Measurements from ENCODE around the gene GAN. TPM values are rescaled to one million over a fixed set of nuclear protein-coding genes. Genes with fewer than 3 reads are reported as not detected.
"Not testable (repeated sequence)": the region's sequence is repeated elsewhere in the genome, so short reads cannot be mapped to it uniquely, and the experiment has no call there.

Gene GAN
- total and polyA plus RNA-seq, 10 donors: 0.54 to 10.3 (median 6.1) TPM

DNA sequence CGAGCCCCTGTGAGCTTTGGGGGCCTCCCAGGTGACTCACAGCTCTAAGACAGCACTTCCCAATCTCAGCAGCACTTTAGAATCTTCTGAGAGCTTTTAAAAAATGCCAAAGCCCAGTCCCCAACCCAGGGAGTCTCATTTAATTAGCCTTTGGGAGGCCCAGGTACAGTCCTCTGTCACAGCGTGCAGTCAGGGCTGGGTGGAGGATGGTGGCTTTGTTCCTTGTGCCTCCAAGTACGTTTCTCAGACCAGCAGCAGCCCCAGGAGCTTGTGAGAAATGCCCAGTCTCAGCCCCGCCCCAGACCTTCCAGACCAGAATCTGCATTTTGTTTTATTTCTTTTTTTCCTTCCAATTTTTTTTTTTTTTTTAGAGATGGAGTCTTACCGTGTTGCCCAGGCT is 102.4 kb downstream of the GAN start:
- H3K27me3 ChIP-seq (replicated peaks in 1 of 7): no peaks in the 10 kb centered on the region
- H3K36me3 ChIP-seq: no peaks in the 10 kb centered on the region
- no peak overlapping the region for H3K4me3 ChIP-seq
- no peak overlapping the region for H3K27ac ChIP-seq
- DNase-seq: no peak
- peaks cover 0 to 8% (median 2%) of the 10 kb centered on the region in 6 donors for H3K4me1 ChIP-seq
- 78 to 92% (median 84%) methylated on average over 4 to 5 of the region's 5 CpGs for WGBS, 5 donors
- TF ChIP-seq POLR2AphosphoS5 (IDR thresholded peaks at IDR 0.05) (no peak), POLR2A (IDR thresholded peaks at IDR 0.05) (no peak), CTCF (IDR thresholded peaks at IDR 0.05 in 8 of 11, conservative IDR thresholded peaks at IDR 0.05 in 3 of 11) (no peak)
- no peaks in the 10 kb centered on the region for H3K9me3 ChIP-seq
- intact Hi-C loops (cut with DNase I; ENCODE audit: low total_unique reads): no loop called here

DNA sequence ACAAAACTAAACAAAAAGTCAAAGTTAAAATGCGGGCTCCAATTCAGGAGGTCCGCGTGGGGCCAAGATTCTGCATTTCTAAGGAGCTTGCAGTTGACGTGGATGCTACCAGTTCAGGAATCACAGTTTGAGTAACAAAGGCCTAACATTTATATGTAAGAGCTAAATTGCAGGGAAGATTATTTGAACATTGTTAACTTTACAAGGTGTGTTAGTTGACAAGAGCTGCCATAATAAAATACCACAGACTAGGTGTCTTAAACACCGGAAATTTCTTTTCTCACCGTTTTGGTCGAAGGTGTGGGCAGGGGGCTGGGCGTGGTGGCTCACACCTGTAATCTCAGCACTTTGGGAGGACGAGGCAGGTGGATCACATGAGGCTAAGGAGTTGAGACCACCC is 105.0 kb downstream of the GAN start:
- no peaks in the 10 kb centered on the region for H3K36me3 ChIP-seq
- 87 to 97% (median 94%) methylated on average over 9 of the region's 9 CpGs for WGBS, 5 donors
- H3K27me3 ChIP-seq (replicated peaks in 1 of 7): no peaks in the 10 kb centered on the region
- no peaks in the 10 kb centered on the region for H3K9me3 ChIP-seq
- peaks cover 0 to 13% (median 7%) of the 10 kb centered on the region in 6 donors for H3K4me1 ChIP-seq
- DNase-seq: no peak
- TF ChIP-seq POLR2AphosphoS5 (IDR thresholded peaks at IDR 0.05) (no peak), POLR2A (IDR thresholded peaks at IDR 0.05) (no peak), CTCF (IDR thresholded peaks at IDR 0.05 in 8 of 11, conservative IDR thresholded peaks at IDR 0.05 in 3 of 11) (no peak)
- H3K27ac ChIP-seq: no peak overlapping the region
- H3K4me3 ChIP-seq: no peak overlapping the region
- intact Hi-C loops (cut with DNase I; ENCODE audit: low total_unique reads): no loop called here

GRCh38 chr16:81421126-81421525 is 106.4 kb downstream of the GAN start:
- WGBS, 5 donors: 68 to 86% (median 79%) methylated on average over 2 of the region's 2 CpGs
- no peaks in the 10 kb centered on the region for H3K9me3 ChIP-seq
- DNase-seq: no peak
- H3K4me1 ChIP-seq: peaks cover 0 to 18% (median 8%) of the 10 kb centered on the region in 6 donors
- H3K4me3 ChIP-seq: no peak overlapping the region
- no peak for TF ChIP-seq CTCF (IDR thresholded peaks at IDR 0.05 in 8 of 11, conservative IDR thresholded peaks at IDR 0.05 in 3 of 11)
- TF ChIP-seq POLR2A (IDR thresholded peaks at IDR 0.05): no peak
- TF ChIP-seq POLR2AphosphoS5 (IDR thresholded peaks at IDR 0.05): no peak
- H3K36me3 ChIP-seq: no peaks in the 10 kb centered on the region
- H3K27ac ChIP-seq: no peak overlapping the region
- no peaks in the 10 kb centered on the region for H3K27me3 ChIP-seq (replicated peaks in 1 of 7)
- intact Hi-C loops (cut with DNase I; ENCODE audit: low total_unique reads): no loop called here

DNA sequence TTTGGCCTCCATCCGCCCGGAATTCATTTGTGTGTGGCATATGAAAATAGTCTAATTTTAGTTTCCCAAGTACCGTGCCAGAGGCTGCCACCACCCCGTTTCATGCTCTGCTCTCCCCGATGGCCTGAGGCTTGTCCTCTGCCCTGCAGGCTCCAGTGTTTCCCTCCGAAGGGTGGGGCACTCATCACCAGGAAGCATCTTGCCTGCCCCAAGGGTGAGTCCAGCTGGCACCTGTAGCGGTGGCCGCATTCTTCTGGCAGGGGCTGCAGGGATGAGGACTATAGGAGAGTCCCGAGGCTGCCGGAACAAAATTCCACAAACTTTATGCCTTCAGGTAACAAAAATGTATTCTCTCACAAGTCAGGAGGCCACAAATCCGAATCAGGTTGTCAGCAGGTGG is 106.8 kb downstream of the GAN start:
- intact Hi-C loops (cut with DNase I; ENCODE audit: low total_unique reads): no loop called here
- TF ChIP-seq CTCF (IDR thresholded peaks at IDR 0.05 in 8 of 11, conservative IDR thresholded peaks at IDR 0.05 in 3 of 11) (no peak), POLR2AphosphoS5 (IDR thresholded peaks at IDR 0.05) (peak in 2 of 3 donors; percentile 38 to 47)

GRCh38 chr16:81422153-81422552 is 107.4 kb downstream of the GAN start:
- intact Hi-C loops (cut with DNase I; ENCODE audit: low total_unique reads); H3K27ac ChIP-seq; H3K27me3 ChIP-seq (replicated peaks in 1 of 7); H3K36me3 ChIP-seq; H3K4me3 ChIP-seq; H3K9me3 ChIP-seq; DNase-seq: not testable (repeated sequence)
- peaks cover 0 to 18% (median 8%) of the 10 kb centered on the region in 6 donors for H3K4me1 ChIP-seq
- WGBS, 5 donors: 94 to 98% (median 97%) methylated on average over 7 of the region's 7 CpGs

More for the DNA sequence above, 106.8 kb downstream of the GAN start:
- no peak for DNase-seq
- Histone ChIP-seq H3K27ac (no peak overlapping the region), H3K4me3 (no peak overlapping the region), H3K9me3 (no peaks in the 10 kb centered on the region), H3K4me1 (peaks cover 0 to 18% (median 8%) of the 10 kb centered on the region in 6 donors), H3K36me3 (no peaks in the 10 kb centered on the region), H3K27me3 (replicated peaks in 1 of 7) (no peaks in the 10 kb centered on the region)
- 67 to 97% (median 75%) methylated on average over 11 of the region's 11 CpGs for WGBS, 5 donors

All from spleen (tissue), 11 donors.